Measurements from ENCODE around the gene PRRX2. TPM values are rescaled to one million over a fixed set of nuclear protein-coding genes. Genes with fewer than 3 reads are reported as not detected.

The PRRX2 gene
- total and polyA plus RNA-seq, 9 of the 15 experiments (the other 6 are each of a cell fraction or from before 2014, with no cell fraction given) = 0.21 TPM; not detected in 8

DNA sequence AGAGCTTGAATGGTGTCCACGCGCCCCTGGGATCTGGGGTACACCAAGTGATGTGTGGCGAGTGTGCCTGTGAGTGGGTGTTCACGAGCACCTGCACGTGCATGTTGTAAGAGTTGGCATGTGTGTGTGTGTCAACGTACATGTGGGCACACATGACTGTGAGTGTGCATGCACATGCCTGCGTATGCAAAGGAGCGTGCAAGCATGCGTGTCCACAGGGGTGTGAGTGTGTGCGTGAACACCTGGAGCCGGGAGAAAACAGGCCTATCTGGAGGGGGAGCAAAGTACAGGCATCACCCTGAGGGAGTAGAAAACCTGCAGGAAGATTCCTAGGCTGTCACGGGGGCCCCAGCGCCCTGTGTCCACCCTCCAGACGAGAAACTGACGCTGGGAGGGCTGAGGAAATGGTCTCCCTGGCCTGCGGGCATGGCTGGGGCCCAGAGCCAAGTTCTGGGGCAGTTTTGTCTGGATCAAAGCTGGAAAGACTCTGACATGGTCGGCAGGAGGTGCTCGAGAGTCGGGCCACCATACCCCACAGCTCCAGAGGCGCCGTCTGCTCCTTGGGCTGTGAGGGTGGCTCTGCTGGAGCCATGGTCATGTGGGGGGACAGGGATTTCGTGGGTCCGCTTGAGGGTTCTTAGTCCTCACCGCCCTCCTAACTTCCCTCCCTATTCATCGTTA is 55.6 kb downstream of the PRRX2 start (continued):
- TF ChIP-seq, protein P1, sequence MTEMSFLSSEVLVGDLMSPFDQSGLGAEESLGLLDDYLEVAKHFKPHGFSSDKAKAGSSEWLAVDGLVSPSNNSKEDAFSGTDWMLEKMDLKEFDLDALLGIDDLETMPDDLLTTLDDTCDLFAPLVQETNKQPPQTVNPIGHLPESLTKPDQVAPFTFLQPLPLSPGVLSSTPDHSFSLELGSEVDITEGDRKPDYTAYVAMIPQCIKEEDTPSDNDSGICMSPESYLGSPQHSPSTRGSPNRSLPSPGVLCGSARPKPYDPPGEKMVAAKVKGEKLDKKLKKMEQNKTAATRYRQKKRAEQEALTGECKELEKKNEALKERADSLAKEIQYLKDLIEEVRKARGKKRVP (CRISPR knock-in tag; IDR thresholded peaks at IDR 0.05) = no peak
- TF ChIP-seq, protein P2, sequence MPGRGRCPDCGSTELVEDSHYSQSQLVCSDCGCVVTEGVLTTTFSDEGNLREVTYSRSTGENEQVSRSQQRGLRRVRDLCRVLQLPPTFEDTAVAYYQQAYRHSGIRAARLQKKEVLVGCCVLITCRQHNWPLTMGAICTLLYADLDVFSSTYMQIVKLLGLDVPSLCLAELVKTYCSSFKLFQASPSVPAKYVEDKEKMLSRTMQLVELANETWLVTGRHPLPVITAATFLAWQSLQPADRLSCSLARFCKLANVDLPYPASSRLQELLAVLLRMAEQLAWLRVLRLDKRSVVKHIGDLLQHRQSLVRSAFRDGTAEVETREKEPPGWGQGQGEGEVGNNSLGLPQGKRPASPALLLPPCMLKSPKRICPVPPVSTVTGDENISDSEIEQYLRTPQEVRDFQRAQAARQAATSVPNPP (IDR thresholded peaks at IDR 0.05; ENCODE audit: borderline replicate concordance, insufficient read depth, insufficient read length) = no peak
- TF ChIP-seq FOXK1 (CRISPR knock-in tag; IDR thresholded peaks at IDR 0.05; ENCODE audit: borderline replicate concordance) (peak; percentile 82; the same call in 1 of the 2 replicates), WHSC1 (IDR thresholded peaks at IDR 0.05; ENCODE audit: low read length) (no peak), CBX3 (IDR thresholded peaks at IDR 0.05; ENCODE audit: borderline replicate concordance in 1 of 2, low read length in 2 of 2) (0 out of 3 replicates have a peak, but pooled peaks of 1 of the 2 experiments have one; percentile 34), TCF7 (IDR thresholded peaks at IDR 0.05; ENCODE audit: borderline replicate concordance) (peak; percentile 76; the same call in 1 of the 2 replicates), NUFIP1 (IDR thresholded peaks at IDR 0.05; ENCODE audit: partially characterized antibody) (no peak), SRSF3 (IDR thresholded peaks at IDR 0.05; ENCODE audit: insufficient read depth, low read length) (no peak), PYGO2 (tag; IDR thresholded peaks at IDR 0.05) (no peak), TCF3 (CRISPR knock-in tag; IDR thresholded peaks at IDR 0.05) (no peak), ZNF699 (CRISPR knock-in tag; IDR thresholded peaks at IDR 0.05; ENCODE audit: insufficient replicate concordance) (no peak), ZNF764 (CRISPR knock-in tag; IDR thresholded peaks at IDR 0.05; ENCODE audit: low read depth) (peak; percentile 75), ZNF57 (CRISPR knock-in tag; IDR thresholded peaks at IDR 0.05) (no peak), MAZ (CRISPR knock-in tag; conservative IDR thresholded peaks at IDR 0.05 in 1 of 2, IDR thresholded peaks at IDR 0.05 in 1 of 2) (no peak), CHD2 (IDR thresholded peaks at IDR 0.05; ENCODE audit: low read depth, low read length) (no peak), HNRNPK (IDR thresholded peaks at IDR 0.05; ENCODE audit: low read depth, low read length, poor library complexity, severe bottlenecking) (no peak), TBL1XR1 (IDR thresholded peaks at IDR 0.05; ENCODE audit: low read length in 2 of 2) (no peak), CEBPG (CRISPR knock-in tag; IDR thresholded peaks at IDR 0.05) (no peak; the same call in none of the 2 replicates), CEBPG (tag; conservative IDR thresholded peaks at IDR 0.05 in 1 of 2, IDR thresholded peaks at IDR 0.05 in 1 of 2) (no peak)
- TF ChIP-seq, protein P3, sequence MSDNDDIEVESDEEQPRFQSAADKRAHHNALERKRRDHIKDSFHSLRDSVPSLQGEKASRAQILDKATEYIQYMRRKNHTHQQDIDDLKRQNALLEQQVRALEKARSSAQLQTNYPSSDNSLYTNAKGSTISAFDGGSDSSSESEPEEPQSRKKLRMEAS (CRISPR knock-in tag; IDR thresholded peaks at IDR 0.05) = peak; percentile 72
- TF ChIP-seq, protein P4, sequence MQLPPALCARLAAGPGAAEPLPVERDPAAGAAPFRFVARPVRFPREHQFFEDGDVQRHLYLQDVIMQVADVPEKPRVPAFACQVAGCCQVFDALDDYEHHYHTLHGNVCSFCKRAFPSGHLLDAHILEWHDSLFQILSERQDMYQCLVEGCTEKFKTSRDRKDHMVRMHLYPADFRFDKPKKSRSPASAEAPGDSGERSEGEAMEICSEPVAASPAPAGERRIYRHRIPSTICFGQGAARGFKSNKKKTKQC (CRISPR knock-in tag; IDR thresholded peaks at IDR 0.05) = peak; percentile 27; the same call in 1 of the 2 replicates
- TF ChIP-seq, protein P5, sequence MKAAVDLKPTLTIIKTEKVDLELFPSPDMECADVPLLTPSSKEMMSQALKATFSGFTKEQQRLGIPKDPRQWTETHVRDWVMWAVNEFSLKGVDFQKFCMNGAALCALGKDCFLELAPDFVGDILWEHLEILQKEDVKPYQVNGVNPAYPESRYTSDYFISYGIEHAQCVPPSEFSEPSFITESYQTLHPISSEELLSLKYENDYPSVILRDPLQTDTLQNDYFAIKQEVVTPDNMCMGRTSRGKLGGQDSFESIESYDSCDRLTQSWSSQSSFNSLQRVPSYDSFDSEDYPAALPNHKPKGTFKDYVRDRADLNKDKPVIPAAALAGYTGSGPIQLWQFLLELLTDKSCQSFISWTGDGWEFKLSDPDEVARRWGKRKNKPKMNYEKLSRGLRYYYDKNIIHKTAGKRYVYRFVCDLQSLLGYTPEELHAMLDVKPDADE (conservative IDR thresholded peaks at IDR 0.05; ENCODE audit: control insufficient read depth, low read depth, low read length) = peak; percentile 25; the same call in 1 of the 2 replicates

Measured in K562 (cell line).